IMR-90 (cell line): ENCODE measurements around the gene HSD17B14. TPM values are rescaled to one million over a fixed set of nuclear protein-coding genes. Genes with fewer than 3 reads are reported as not detected.

Experiments used
- ATAC-seq: fragments of 200-7000 bp; cut with Tn5 transposase; 2 replicates; pipeline ENCODE4 v1.9.1; 2020; ENCODE audit warnings: low read depth, mild to moderate bottlenecking, moderate library complexity
- BruUV-seq: library from RNA; stranded (reverse); fragments of 400-500 nt; replicated peaks from 2 replicates; lab custom pipeline; 2021; lab: Mats Ljungman, UMichigan
- CTCF ChIA-PET: fragments of 300-600 bp; formaldehyde crosslinking; extraction: SDS; loops from one replicate; lab custom pipeline; 2021; ENCODE audit warnings: antibody characterized with exemption; lab: Yijun Ruan, JAX
- POLR2A ChIA-PET: fragments of 300-600 bp; sonication (Branson Sonifier 250); formaldehyde crosslinking; loops from one replicate; lab custom pipeline; 2022; ENCODE audit warnings: antibody characterized with exemption; ENCODE audit not compliant: unreplicated experiment; lab: Charles Lee
- DNase-seq: peaks from one replicate; pipeline ENCODE4 v3.0.0; 2013
- H2AFZ ChIP-seq: replicated peaks from 2 replicates; pipeline ENCODE3; 2013; ENCODE audit warnings: low read length, mild to moderate bottlenecking; ENCODE audit not compliant: poor library complexity
- H2AK5ac ChIP-seq: 2 replicates; pipeline ENCODE4 v1.6.1; 2013; ENCODE audit warnings: low read depth, low read length, inconsistent platforms
- H2AK9ac ChIP-seq: replicated peaks from 2 replicates; pipeline ENCODE3; 2013; ENCODE audit warnings: mild to moderate bottlenecking, low read depth, low read length, moderate library complexity; ENCODE audit not compliant: poor library complexity
- H2BK120ac ChIP-seq: 2 replicates; pipeline ENCODE4 v1.6.1; 2013; ENCODE audit warnings: low read depth, low read length, inconsistent platforms
- H2BK15ac ChIP-seq: 3 replicates; pipeline ENCODE4 v1.6.1; 2013; ENCODE audit warnings: low read depth, low read length, inconsistent platforms
- H2BK20ac ChIP-seq: 2 replicates; pipeline ENCODE4 v1.6.1; 2013; ENCODE audit warnings: low read depth, mild to moderate bottlenecking, inconsistent platforms, low read length, moderate library complexity
- H2BK5ac ChIP-seq: 2 replicates; pipeline ENCODE4 v1.6.1; 2013; ENCODE audit warnings: mild to moderate bottlenecking, low read depth, low read length, inconsistent platforms; ENCODE audit not compliant: poor library complexity, severe bottlenecking
- H3K14ac ChIP-seq: replicated peaks from 2 replicates; pipeline ENCODE4 v1.6.1; 2013; ENCODE audit warnings: low read depth, low read length, inconsistent platforms
- H3K18ac ChIP-seq: 2 replicates; pipeline ENCODE4 v1.6.1; 2013; ENCODE audit warnings: low read depth, low read length, control low read depth
- H3K23ac ChIP-seq: 2 replicates; pipeline ENCODE4 v1.6.1; 2013; ENCODE audit warnings: low read depth, low read length, inconsistent platforms
- H3K27ac ChIP-seq: 2 replicates; pipeline ENCODE4 v1.5.1; 2013; ENCODE audit warnings: mild to moderate bottlenecking, control low read depth, low read length; ENCODE audit not compliant: insufficient read depth
- H3K27me3 ChIP-seq: 2 replicates; pipeline ENCODE4 v1.6.1; 2013; ENCODE audit warnings: low read length; ENCODE audit not compliant: control insufficient read depth, insufficient read depth
- H3K36me3 ChIP-seq: 2 replicates; pipeline ENCODE4 v1.6.1; 2013; ENCODE audit warnings: low read length, mixed read lengths; ENCODE audit not compliant: control insufficient read depth, insufficient read depth
- H3K4ac ChIP-seq: 2 replicates; pipeline ENCODE4 v1.6.1; 2013; ENCODE audit warnings: low read depth, low read length, inconsistent platforms
- H3K4me1 ChIP-seq: 2 replicates; pipeline ENCODE4 v1.6.1; 2013; ENCODE audit warnings: low read length, mixed read lengths; ENCODE audit not compliant: control insufficient read depth, insufficient read depth
- H3K4me2 ChIP-seq: 2 replicates; pipeline ENCODE4 v1.6.1; 2013; ENCODE audit warnings: low read depth, mild to moderate bottlenecking, control low read depth, low read length, moderate library complexity
- H3K4me3 ChIP-seq: 2 replicates; pipeline ENCODE4 v1.5.1; 2013; ENCODE audit warnings: low read depth, mild to moderate bottlenecking, control low read depth, low read length, moderate library complexity; ENCODE audit not compliant: insufficient read depth
- H3K56ac ChIP-seq: 2 replicates; pipeline ENCODE4 v1.6.1; 2013; ENCODE audit warnings: low read length, inconsistent platforms; ENCODE audit not compliant: insufficient read depth; ENCODE audit errors: extremely low read depth
- H3K79me1 ChIP-seq, 2 experiments: 2 replicates each; pipeline ENCODE4 v1.6.1; 2013; ENCODE audit warnings: low read length in 2 of 2, inconsistent platforms in 1 of 2, low read depth in 1 of 2
- H3K9ac ChIP-seq: 2 replicates; pipeline ENCODE4 v1.6.1; 2013; ENCODE audit warnings: low read depth, low read length, control low read depth
- H3K9me1 ChIP-seq: 2 replicates; pipeline ENCODE4 v1.6.1; 2013; ENCODE audit warnings: low read length, inconsistent platforms; ENCODE audit not compliant: insufficient read depth
- H3K9me3 ChIP-seq: 2 replicates; pipeline ENCODE4 v1.6.1; 2013; ENCODE audit warnings: low read length; ENCODE audit not compliant: control insufficient read depth, insufficient read depth
- H4K20me1 ChIP-seq: 2 replicates; pipeline ENCODE4 v1.6.1; 2013; ENCODE audit warnings: low read length, inconsistent platforms; ENCODE audit not compliant: insufficient read depth
- H4K5ac ChIP-seq: 2 replicates; pipeline ENCODE4 v1.6.1; 2013; ENCODE audit warnings: mild to moderate bottlenecking, low read depth, low read length, control low read depth
- H4K8ac ChIP-seq, 2 experiments: 2 replicates each; pipeline ENCODE4 v1.6.1; 2013; ENCODE audit warnings: low read depth in 2 of 2, low read length in 2 of 2, control low read depth in 1 of 2, inconsistent platforms in 1 of 2
- H4K91ac ChIP-seq: 2 replicates; pipeline ENCODE4 v1.6.1; 2013; ENCODE audit warnings: low read depth, low read length, inconsistent platforms; ENCODE audit not compliant: insufficient read depth
- RAD21 ChIP-seq: IDR thresholded peaks from 2 replicates; pipeline ENCODE4 v1.6.1; 2012; ENCODE audit warnings: low read length, improper control_type of control experiment
- WGBS, 2 experiments: methylation state at CpG; one replicate each; pipeline versions ENCODE4 v1.1.5 to v1.1.7; 2013; ENCODE audit warnings: missing lambda C conversion rate in 2 of 2; ENCODE audit not compliant: insufficient read length in 1 of 2; ENCODE audit errors: extremely low coverage in 2 of 2; 5-methylcytosine and 5-hydroxymethylcytosine counted together
- dilution Hi-C: fragments of 300-500 bp; cut with HindIII; formaldehyde crosslinking; loops from one replicate; pipeline ENCODE4 v1.14.3; 2018; ENCODE audit warnings: low sequenced_read_pairs; ENCODE audit not compliant: unreplicated experiment
- in situ Hi-C: fragments of 300-500 bp; cut with MboI; formaldehyde crosslinking; loops from 3 replicates; pipeline ENCODE4 v1.14.3; 2019; ENCODE audit warnings: low sequenced_read_pairs, inconsistent platforms, mixed read lengths
- intact Hi-C: fragments of 100-400 bp; cut with micrococcal nuclease; formaldehyde crosslinking; loops from 2 replicates; pipeline ENCODE4 v1.10.0; 2022
- polyA plus RNA-seq, 3 experiments: library from polyadenylated mRNA; depleted of rRNA; stranded (reverse); fragments of >200 nt; gene quantifications; 2 replicates each; pipeline ENCODE4 v1.2.3, GENCODE V29; 2012; ENCODE audit warnings: low replicate concordance in 1 of 3
- total RNA-seq: library from RNA; depleted of rRNA; stranded (reverse); fragments of >200 nt; gene quantifications from 2 replicates; pipeline ENCODE4 v1.2.3, GENCODE V29; 2012

Gene HSD17B14
- total and polyA plus RNA-seq, 2 of the 4 experiments (the other 2 are of a cell fraction), result 0.54 to 4.5 TPM

GRCh38 chr19:48772503-48772953 is 63.8 kb downstream of the HSD17B14 start:
- Histone ChIP-seq H3K9ac (no peak overlapping the region), H3K4ac (no peak overlapping the region), H3K79me1 (no peaks in the 10 kb centered on the region), H4K8ac (no peak overlapping the region), H2BK120ac (no peak overlapping the region), H2BK20ac (no peak overlapping the region), H4K5ac (no peak overlapping the region), H3K23ac (no peak overlapping the region), H3K18ac (no peak overlapping the region), H2AK5ac (no peak overlapping the region), H3K9me1 (no peaks in the 10 kb centered on the region), H3K9me3 (no peaks in the 10 kb centered on the region), H4K20me1 (no peaks in the 10 kb centered on the region), H3K56ac (no peak overlapping the region), H3K36me3 (no peaks in the 10 kb centered on the region), H3K27me3 (peaks cover 16% of the 10 kb centered on the region), H3K4me2 (no peak overlapping the region), H3K4me1 (no peaks in the 10 kb centered on the region), H3K14ac (no peak overlapping the region), H3K4me3 (no peak overlapping the region), H2BK15ac (no peak overlapping the region), H2AK9ac (no peak overlapping the region), H4K91ac (no peak overlapping the region), H2BK5ac (no peak overlapping the region), H2AFZ (peak overlapping the region; percentile 5), H3K27ac (no peak overlapping the region)
- WGBS, 2 experiments, result 100% methylated on average over 1 of the region's 13 CpGs; no CpG with 5 or more reads in 1 of the 2 experiments
- DNase-seq, result no peak
- no peak for TF ChIP-seq RAD21
- dilution Hi-C loops, result no loop called here
- intact Hi-C loops, result no loop called here
- ChIA-PET CTCF (no interaction called here), POLR2A (no interaction called here)
- in situ Hi-C loops, result no loop called here
- BruUV-seq, result no TSS peak
- no peak for ATAC-seq
